Smooth muscle cell (in vitro differentiated cells): Measurements from ENCODE around the gene P3H2. TPM values are rescaled to one million over a fixed set of nuclear protein-coding genes. Genes with fewer than 3 reads are reported as not detected.

ENCODE experiments used
- DNase-seq: peaks from one replicate; lab custom pipeline; 2025; ENCODE audit not compliant: unreplicated experiment; lab: John Stamatoyannopoulos, UW
- H2AFZ ChIP-seq: fragments of 200-600 bp; sonication (generic); 2 replicates; pipeline ENCODE4 v1.6.0; 2016; ENCODE audit warnings: antibody characterized with exemption, low read depth, mild to moderate bottlenecking
- H3F3A ChIP-seq: fragments of 200-600 bp; sonication (generic); 2 replicates; pipeline ENCODE4 v1.6.0; 2017; ENCODE audit warnings: antibody characterized with exemption, low read depth
- H3K27ac ChIP-seq: fragments of 200-600 bp; sonication (generic); 2 replicates; pipeline ENCODE4 v1.5.1; 2016; ENCODE audit warnings: low read depth, mild to moderate bottlenecking
- H3K27me3 ChIP-seq: fragments of 200-600 bp; sonication (generic); 2 replicates; pipeline ENCODE4 v1.6.1; 2016; ENCODE audit warnings: low read depth, mild to moderate bottlenecking
- H3K36me3 ChIP-seq: fragments of 200-600 bp; sonication (generic); 2 replicates; pipeline ENCODE4 v1.5.1; 2016; ENCODE audit warnings: low read depth
- H3K4me1 ChIP-seq: fragments of 200-600 bp; sonication (generic); 2 replicates; pipeline ENCODE4 v1.5.1; 2016; ENCODE audit warnings: low read depth
- H3K4me2 ChIP-seq: fragments of 200-600 bp; sonication (generic); 2 replicates; pipeline ENCODE4 v1.6.0; 2016; ENCODE audit warnings: mild to moderate bottlenecking
- H3K4me3 ChIP-seq: fragments of 200-600 bp; sonication (generic); 2 replicates; pipeline ENCODE4 v1.5.1; 2016; ENCODE audit warnings: mild to moderate bottlenecking
- H3K79me2 ChIP-seq: fragments of 200-600 bp; sonication (generic); 2 replicates; pipeline ENCODE4 v1.6.0; 2016; ENCODE audit warnings: low read depth, mild to moderate bottlenecking
- H3K9ac ChIP-seq: fragments of 200-600 bp; sonication (generic); 2 replicates; pipeline ENCODE4 v1.6.0; 2016; ENCODE audit warnings: low read depth
- H3K9me3 ChIP-seq: fragments of 200-600 bp; sonication (generic); replicated peaks from 2 replicates; pipeline ENCODE4 v1.5.1; 2016; ENCODE audit warnings: low read depth
- H4K20me1 ChIP-seq: fragments of 200-600 bp; sonication (generic); 2 replicates; pipeline ENCODE4 v1.6.0; 2016; ENCODE audit warnings: low read depth
- WGBS: methylation state at CpG from one replicate; pipeline ENCODE4 v1.1.7; 2016; ENCODE audit warnings: low lambda C conversion rate; 5-methylcytosine and 5-hydroxymethylcytosine counted together
- polyA plus RNA-seq: library from polyadenylated mRNA; unstranded; fragments of >200 nt; fragmentation: Nextera tagmentation; extraction: Ambion mirVana; gene quantifications from 2 replicates; pipeline ENCODE4 v1.2.1, GENCODE V29; 2016
- total RNA-seq: library from RNA; depleted of rRNA; stranded (reverse); fragments of >200 nt; gene quantifications from 2 replicates; pipeline ENCODE4 v1.2.3, GENCODE V29; 2014
- TF ChIP-seq, protein P1 (sequence below): fragments of 200-600 bp; sonication (generic); IDR thresholded peaks from 2 replicates; pipeline ENCODE4 v1.5.1; 2017; ENCODE audit warnings: borderline replicate concordance, mild to moderate bottlenecking, antibody characterized with exemption; ENCODE audit not compliant: insufficient read depth, poor library complexity, severe bottlenecking

The P3H2 gene
- total and polyA plus RNA-seq, 2 experiments from 2014 or later: 6.5 to 27.3 TPM

DNA sequence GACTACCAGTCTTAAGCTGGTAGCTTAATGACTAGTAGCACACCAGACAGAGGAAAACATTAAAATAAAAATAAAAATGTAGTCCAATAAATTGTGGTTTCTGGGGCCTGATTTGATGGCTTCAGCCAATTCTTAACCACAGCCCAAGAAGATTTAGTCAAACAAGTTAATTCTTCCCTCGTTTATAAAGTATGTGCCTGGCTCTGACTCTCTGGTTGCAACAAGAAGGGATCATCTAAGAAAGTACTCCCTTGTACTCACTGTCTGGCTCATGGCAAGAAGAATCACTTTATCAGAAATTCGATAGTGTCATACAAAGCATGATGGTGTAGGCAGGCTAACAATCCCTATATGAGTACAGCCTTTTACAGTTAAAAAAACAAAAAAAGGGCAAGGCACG lies 141.9 kb downstream of the P3H2 start:
- 66% methylated on average over 3 of the region's 3 CpGs for WGBS
- H3K9me3 ChIP-seq: no peaks in the 10 kb centered on the region
- no peaks in the 10 kb centered on the region for H3K4me1 ChIP-seq
- H2AFZ ChIP-seq: no peak overlapping the region
- TF ChIP-seq, protein P1, sequence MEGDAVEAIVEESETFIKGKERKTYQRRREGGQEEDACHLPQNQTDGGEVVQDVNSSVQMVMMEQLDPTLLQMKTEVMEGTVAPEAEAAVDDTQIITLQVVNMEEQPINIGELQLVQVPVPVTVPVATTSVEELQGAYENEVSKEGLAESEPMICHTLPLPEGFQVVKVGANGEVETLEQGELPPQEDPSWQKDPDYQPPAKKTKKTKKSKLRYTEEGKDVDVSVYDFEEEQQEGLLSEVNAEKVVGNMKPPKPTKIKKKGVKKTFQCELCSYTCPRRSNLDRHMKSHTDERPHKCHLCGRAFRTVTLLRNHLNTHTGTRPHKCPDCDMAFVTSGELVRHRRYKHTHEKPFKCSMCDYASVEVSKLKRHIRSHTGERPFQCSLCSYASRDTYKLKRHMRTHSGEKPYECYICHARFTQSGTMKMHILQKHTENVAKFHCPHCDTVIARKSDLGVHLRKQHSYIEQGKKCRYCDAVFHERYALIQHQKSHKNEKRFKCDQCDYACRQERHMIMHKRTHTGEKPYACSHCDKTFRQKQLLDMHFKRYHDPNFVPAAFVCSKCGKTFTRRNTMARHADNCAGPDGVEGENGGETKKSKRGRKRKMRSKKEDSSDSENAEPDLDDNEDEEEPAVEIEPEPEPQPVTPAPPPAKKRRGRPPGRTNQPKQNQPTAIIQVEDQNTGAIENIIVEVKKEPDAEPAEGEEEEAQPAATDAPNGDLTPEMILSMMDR: no peak
- no peaks in the 10 kb centered on the region for H3K36me3 ChIP-seq
- no peaks in the 10 kb centered on the region for H3F3A ChIP-seq
- H3K4me2 ChIP-seq: no peak overlapping the region
- no peak overlapping the region for H3K27ac ChIP-seq
- H3K4me3 ChIP-seq: no peak overlapping the region
- H3K27me3 ChIP-seq: no peaks in the 10 kb centered on the region
- no peaks in the 10 kb centered on the region for H3K79me2 ChIP-seq
- no peak overlapping the region for H3K9ac ChIP-seq
- no peak for DNase-seq
- no peaks in the 10 kb centered on the region for H4K20me1 ChIP-seq

DNA sequence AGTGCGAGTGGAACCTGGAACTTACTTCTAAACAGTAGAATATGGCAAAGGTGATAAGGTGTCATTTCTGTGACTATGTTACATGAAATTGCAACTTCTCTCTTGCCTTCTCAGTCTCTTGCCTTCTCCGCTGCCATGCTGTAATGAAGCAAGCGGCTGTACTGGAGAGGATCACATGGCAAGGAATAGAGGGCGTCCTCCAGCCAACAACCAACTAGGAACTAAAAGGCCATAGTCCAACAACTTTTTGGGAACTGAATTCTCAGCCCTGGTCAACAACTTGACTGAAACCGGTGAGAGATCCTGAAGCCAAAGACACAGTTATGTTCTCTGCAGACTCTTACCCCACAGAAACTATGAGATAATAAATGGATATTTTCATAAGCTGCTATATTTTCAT lies 143.5 kb downstream of the P3H2 start:
- H3K9ac ChIP-seq: no peak overlapping the region
- H3K4me1 ChIP-seq: no peaks in the 10 kb centered on the region
- WGBS: 98% methylated on average over 5 of the region's 5 CpGs
- H3K9me3 ChIP-seq: no peaks in the 10 kb centered on the region
- no peaks in the 10 kb centered on the region for H4K20me1 ChIP-seq
- no peaks in the 10 kb centered on the region for H3K27me3 ChIP-seq
- no peak overlapping the region for H2AFZ ChIP-seq
- no peak overlapping the region for H3K4me2 ChIP-seq
- no peaks in the 10 kb centered on the region for H3K79me2 ChIP-seq
- H3K4me3 ChIP-seq: no peak overlapping the region
- no peaks in the 10 kb centered on the region for H3K36me3 ChIP-seq
- no peak overlapping the region for H3K27ac ChIP-seq
- TF ChIP-seq, protein P1: no peak
- no peak for DNase-seq
- no peaks in the 10 kb centered on the region for H3F3A ChIP-seq

DNA sequence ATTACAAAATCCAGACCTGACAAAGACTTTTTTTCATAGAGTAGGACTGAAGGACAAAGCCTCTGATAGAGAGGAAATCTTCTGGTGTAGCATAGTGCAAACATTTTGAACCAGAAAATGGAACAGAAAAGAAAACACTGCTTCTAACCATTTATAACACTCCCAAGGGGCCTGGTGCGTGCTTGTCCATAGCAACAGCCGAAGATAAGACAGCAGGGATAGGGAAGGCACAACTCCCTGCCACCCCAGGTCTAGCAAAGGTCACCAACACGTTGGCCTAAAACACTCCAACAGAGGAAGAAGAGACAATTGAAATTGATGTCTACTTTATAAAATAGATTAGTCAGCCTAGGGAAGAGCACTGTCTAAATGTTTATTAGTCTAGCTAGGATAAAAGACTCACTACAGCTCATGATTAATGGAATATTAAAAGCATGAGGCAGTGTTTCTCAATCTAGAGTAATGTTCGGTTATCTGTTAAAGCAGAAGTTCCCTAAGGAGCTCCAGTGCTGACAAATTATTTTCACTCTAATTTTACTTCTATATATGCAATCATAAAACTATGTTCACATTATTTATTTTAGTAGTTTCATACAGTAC lies 145.2 kb downstream of the P3H2 start:
- Histone ChIP-seq H4K20me1 (no peaks in the 10 kb centered on the region), H3K4me2 (no peak overlapping the region), H3K36me3 (no peaks in the 10 kb centered on the region), H3K9me3 (no peaks in the 10 kb centered on the region), H3K9ac (no peak overlapping the region), H3K4me1 (no peaks in the 10 kb centered on the region), H2AFZ (no peak overlapping the region), H3F3A (no peaks in the 10 kb centered on the region), H3K27ac (no peak overlapping the region), H3K4me3 (no peak overlapping the region), H3K27me3 (no peaks in the 10 kb centered on the region), H3K79me2 (no peaks in the 10 kb centered on the region)
- TF ChIP-seq, protein P1: no peak
- 80% methylated on average over 4 of the region's 4 CpGs for WGBS
- DNase-seq: no peak

DNA sequence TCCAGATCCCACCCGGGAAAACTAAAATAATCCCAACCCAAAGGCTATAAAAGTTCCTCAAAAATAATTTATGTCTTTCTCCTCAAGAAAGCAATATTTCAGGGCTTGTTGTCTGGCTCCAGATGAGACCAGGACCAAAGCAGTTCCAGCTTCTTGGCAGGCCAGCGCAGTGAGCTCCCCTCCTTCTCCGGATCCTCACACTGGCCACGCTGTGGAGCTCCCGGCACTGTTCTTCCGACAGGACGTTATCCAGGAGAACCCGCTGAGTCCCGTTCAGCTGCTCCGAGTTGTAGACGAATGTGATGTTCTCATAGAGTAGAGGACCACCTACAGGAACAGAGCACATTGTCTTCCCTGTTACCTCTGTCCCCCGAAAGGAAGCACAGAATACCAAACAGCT lies 146.3 kb downstream of the P3H2 start:
- H3K79me2 ChIP-seq: no peaks in the 10 kb centered on the region
- 97% methylated on average over 12 of the region's 12 CpGs for WGBS
- no peaks in the 10 kb centered on the region for H3F3A ChIP-seq
- DNase-seq: no peak
- TF ChIP-seq, protein P1: no peak
- H3K27me3 ChIP-seq: no peaks in the 10 kb centered on the region
- H3K4me3 ChIP-seq: no peak overlapping the region
- H3K36me3 ChIP-seq: no peaks in the 10 kb centered on the region
- H3K9me3 ChIP-seq: no peaks in the 10 kb centered on the region
- H2AFZ ChIP-seq: no peak overlapping the region
- H3K4me1 ChIP-seq: no peaks in the 10 kb centered on the region
- H3K27ac ChIP-seq: no peak overlapping the region
- no peaks in the 10 kb centered on the region for H4K20me1 ChIP-seq
- H3K9ac ChIP-seq: no peak overlapping the region
- H3K4me2 ChIP-seq: no peak overlapping the region
